Mucosa of gallbladder (tissue), 1 donor: ENCODE results near the gene SP7. TPM values are rescaled to one million over a fixed set of nuclear protein-coding genes. Genes with fewer than 3 reads are reported as not detected.
"Not testable (repeated sequence)": the region's sequence is repeated elsewhere in the genome, so short reads cannot be mapped to it uniquely, and the experiment has no call there.

Experiments
- DNase-seq: peaks from one replicate; pipeline ENCODE4 v3.0.0-alpha.2; 2020; ENCODE audit warnings: low spot score
- total RNA-seq: library from RNA; stranded (reverse); gene quantifications from one replicate; pipeline ENCODE4 v1.2.1, GENCODE V29; 2021
- donor health status: DM: no; HTN: no; CAD: no.

SP7 gene
- total RNA-seq, 1 donor from 2014 or later: not detected

DNA sequence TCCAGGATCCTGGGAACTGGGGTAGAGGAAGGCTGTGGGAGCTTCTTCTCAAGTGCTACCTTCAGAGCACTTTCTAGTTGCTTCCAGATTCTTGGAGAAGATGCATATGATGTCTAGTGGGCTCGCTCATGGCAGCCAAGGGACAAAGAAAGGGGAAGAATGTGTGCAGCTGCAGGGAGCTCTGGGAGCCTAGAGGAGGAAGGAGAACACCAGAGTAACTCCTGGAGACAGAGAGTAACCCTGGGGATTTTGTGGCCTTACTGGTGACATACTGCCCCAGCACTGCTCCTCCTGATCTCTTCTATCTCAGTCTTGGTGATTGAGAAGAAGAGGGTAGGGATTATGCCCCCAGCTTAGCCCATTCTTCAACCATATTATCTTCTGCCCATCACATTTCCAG, 10.3 kb upstream of the SP7 start:
- DNase-seq: no peak

DNA sequence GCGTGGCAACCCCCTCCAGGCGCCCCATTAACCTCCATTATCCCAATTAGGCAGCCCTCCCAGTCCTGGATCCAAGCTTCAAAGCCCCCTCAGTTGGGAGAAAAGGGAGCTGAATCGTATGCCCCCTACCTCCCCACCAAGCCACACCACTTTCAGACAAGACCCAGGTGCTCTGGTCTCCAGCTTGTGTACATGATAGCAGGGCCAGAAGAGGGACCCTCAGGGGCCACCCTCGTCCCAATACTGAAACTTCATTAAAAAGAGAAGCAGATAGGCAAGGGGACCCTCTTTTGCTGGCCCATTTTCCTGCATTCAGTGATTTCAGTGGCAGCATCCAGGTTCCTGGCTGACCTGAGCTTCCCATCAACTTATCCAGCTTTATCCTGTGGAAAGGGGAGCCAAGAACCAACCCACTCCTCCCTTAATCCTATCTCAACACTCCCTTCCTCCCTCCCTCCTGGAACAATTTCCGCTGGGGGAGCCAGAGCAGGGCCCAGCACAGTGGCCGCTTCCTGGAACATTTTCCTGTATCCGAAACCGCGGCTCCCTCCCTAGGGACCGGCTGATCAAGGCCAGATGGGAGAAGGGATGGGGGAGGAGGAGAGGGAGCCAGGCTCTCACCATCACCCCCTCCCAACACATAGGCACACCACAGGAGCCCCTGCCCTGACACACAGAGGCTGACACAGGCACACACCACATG, 9.5 kb upstream of the SP7 start:
- DNase-seq: no peak

DNA sequence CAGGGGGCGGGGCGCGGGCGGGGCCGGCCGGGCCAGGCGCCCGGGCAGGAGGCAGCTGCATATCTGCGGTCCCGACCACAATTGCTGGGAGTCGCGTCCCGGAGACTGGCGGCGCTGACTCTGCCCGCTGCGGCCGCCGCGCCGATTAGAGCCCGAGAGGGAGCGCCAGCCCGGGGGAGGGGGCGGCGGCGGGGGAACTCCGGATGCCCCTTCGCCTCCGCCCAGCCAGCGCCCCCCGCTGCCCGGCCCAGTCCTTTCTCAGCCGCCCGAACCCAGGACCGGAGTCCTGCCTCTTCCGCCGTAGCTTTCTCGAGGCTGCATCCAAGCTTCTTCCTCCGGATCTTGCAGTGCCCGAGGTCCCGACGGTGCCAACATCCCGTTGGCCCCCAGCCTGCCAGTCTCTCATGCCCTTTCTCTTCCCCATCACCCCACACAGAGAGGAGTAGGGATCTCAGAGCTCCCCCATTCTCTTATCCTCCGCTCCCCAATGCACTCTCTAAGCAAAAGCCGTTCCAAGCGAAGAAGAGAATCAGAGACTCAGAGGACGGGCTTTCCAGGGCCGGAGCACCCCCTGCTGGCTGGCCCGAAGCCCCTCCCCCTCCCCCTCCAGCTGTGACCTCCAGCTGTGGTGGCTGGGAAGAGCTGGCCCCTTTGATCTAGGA, 8.8 kb upstream of the SP7 start:
- peak; percentile 69 for DNase-seq

DNA sequence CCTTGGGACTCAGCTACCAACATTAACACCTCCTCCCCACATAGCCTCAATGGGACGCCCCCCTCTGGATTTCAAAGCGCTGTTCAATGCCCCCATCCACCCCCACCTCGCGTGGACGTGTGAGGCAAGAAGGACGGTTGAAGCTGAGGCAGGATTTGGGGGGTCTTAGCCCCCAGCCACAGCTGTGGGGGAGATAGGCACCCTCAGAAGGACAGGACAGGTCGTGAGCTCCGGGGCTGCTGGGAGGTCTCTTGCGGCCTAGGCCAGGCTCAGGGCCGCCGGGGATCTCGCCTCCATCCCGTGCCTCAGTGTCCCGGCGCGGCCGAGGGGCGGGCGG, 8.3 kb upstream of the SP7 start:
- no peak for DNase-seq

DNA sequence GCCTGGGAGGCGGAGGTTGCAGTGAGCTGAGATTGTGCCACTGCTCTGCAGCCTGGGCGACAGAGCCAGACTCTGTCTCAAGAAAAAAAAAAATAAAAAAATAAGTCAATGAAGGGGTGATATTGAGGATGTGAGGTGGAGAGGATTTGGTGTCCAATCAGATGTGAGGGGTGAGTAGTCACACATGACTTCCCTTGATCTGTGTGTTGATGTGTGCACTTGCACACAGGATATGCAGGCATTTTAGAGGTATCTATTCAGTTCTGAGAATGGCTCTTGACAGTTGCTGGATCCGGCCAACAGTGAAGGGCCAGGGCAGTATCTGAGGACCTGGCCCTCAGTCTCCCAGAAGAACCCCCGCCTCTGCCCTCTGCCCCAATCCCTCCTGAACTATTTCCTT, 7.8 kb upstream of the SP7 start:
- no peak for DNase-seq

DNA sequence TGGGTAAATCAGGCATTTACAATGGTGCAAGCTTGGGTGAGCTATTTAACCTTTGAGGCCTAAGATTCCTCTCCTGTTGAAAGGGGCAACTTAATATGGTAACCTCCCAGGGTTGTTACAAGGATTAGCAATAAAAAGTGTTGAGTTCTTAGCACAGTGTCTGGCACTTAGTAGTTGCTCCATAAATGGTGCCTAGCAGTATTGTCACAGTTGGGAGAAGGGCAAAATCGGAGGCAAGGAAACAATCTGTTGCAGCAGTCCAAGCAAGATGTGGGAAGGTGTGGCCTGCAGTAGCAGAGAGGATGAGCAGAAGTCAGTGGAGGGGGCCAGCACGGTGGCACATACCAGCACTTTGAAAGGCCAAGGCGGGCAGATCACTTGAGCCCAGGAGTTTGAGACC, 7.3 kb upstream of the SP7 start:
- no peak for DNase-seq

DNA sequence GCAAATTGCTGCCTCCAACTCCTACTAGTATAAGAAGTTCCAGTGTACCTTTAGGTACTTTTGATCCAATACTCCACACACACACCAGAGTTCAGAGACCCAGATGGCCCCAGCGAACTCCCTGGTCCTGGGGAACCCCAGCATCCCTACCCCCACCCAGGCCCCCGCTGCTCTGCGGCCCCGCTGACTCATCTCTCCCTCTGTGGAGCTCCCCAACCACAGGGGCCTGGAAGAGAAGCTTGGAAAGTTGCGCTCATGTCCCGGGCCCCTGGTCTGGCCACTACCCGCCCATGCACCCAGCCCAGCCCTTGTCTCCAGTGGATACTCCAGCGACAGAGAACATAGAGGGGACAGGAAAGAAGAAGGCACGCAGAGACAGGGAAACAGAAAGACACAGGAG, 4.2 kb upstream of the SP7 start:
- no peak for DNase-seq

DNA sequence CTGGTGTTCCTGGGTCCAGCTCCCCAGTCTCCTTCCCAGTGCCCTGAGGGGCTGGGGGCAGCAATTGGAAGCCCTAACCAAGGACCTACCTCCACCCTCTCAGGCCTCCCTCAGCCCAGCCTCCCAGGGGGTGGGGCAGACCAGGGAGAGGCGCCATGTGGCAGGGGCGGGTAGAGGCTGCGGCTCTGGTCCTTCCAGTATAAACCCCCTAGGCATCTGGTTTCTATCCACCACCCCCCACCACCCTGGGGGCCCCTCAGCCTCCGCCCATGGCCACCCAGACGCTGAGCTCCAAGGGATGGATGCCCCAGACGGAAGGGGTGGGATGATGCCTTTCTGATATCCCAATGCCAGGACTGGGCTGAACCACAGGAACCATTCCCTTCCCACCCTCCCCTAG, 2.8 kb upstream of the SP7 start:
- DNase-seq: no peak

DNA sequence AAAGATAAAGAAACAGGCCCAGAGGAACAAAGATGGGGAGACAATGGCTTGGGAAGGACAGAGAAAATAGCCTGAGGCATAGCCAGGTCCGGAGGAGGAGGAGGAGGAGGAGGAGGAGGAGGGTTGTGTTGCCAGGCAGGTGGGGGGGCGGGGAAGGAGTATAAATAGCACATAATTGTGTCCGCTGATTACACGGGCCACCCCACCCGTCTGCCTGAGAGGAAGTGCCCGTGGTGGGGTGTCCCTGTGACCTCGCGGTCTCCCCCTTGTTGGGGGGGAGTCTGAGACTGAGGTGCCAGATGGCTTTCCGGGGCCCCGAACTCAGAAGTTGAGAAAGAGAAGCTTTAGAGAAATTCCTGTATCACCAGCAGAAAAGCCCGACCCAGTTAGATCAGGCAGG, 1.9 kb upstream of the SP7 start:
- no peak for DNase-seq

DNA sequence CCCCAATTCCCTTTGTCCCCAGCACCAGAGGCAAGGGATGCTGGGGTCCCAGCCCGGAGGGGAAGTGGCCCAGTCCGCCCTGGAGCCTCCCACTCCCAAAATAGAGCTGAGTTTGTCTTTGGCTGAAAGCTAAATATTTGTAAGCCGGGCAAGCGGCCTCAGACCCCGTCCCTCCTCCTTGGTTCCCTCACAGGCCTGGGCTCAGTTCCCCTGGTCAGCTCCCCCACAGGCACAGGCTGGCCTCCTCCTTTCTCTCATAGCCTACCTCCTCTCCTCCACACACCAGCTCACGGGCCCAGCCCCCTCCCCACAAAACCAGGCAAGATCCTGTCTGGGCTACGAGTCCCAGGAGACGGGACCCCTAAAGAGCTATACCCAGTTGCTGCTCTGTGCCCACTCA, 1.3 kb downstream of the SP7 start:
- no peak for DNase-seq

DNA sequence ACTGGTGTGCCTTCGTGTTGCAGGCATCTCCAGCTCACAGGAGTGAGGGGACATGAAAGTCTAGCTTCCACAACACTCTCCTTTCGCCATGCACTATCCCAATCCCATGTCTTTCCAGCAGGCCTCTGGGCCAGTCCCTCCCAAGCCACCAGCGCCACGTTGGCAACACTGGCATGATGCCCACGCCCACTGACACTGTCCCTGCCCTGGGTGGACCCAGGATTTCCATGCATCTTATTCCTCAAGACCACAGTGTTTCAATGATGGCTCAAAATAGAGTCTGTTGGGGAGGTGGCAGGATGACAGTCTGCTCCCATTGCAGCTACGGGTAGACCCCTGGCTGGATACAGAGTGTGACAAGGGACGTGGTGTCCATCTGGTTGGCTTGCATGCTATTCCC, 2.3 kb downstream of the SP7 start:
- no peak for DNase-seq

DNA sequence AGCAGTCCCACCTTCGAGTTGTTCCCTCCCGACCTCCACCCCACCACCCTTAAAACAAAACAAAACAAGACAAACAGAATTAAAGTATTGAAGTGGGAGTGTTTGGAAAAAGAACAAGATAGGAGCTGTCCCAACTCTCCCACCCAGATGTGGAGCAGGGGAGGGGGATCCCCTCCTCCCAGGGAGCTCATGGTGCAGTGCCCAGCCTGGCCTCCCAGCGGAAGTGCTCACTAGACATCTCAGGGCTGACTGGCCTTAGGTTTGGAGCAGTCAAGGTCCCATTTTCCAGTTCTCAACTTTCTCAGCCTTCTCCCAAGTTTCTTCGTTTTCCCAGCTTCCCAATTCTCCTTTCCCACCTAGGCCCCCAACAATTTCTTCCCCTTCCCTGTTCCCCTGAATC, 2.9 kb downstream of the SP7 start:
- no peak for DNase-seq

DNA sequence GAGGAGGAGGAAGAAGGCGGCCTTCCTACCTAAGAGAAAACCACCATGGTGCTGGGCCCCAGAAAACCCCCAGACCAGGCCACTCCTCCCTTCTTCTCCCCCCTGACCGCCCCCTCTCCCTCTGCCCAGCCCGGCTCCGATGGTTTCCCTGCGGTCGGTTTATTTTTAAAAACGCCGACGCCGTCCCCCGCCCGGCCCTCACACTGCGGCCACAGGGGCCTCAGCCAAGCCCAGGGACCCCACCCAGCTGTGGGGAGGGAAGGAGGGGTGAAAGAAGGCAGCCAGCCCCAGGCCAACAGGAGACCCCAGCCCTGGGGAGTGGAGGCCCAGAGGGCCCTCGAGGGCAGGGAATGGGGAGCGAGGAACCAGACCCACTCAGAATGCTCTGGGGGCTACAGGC, 3.4 kb downstream of the SP7 start:
- no peak for DNase-seq

DNA sequence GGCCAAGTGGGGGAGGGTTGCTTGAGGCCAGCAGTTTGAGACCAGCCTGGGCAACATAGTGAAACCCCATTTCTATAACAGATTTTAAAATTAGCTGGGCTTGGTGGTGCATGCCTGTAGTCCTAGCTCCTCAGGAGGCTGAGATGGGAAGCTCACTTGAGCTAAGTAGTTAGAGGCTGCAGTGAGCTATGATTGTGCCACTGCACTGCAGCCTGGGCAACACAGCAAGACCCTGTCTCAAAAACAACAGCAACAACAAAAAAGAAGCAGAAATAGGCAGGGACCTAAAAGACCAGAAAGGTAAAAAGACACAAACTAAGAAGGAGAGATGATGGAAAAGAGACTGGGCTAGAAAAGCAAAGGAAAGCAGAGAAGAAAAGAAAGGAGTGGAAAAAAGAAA, 3.8 kb downstream of the SP7 start:
- not testable (repeated sequence) for DNase-seq

DNA sequence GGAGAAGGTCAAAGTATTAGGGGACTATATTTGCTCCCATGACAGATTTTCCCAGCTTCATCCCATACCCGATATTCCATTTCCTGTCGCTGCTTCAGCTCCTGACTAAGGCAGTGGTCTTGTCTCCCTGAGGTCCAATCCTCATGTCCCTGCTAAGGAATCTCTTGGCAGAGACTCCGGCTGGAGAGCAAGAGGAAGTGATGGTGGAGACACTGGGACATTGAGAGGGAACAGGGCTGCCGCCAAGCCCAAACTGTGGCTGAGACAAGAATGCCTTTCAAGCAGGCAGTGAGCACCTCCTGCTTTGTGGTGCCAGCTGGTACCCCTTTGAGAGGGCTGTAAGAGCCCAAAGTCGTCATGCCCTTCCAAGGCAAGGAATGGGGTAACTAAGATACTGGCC, 5.5 kb downstream of the SP7 start:
- no peak for DNase-seq

DNA sequence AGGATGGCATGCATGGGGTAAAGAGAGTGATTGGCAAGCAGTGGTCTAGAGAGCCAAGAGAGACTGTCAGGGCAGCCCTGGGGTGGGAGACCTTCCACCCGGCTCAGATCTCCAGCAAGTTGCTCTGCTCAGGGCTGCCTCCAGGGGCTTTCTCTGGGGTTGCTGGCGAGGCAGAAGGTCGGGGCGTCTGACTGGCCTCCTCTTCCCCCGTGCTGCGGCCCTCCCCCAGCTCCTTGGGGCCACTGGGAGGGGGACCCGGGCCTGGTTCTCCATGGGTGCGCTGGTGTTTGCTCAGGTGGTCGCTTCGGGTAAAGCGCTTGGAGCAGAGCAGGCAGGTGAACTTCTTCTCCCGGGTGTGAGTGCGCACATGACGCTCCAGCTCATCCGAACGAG, 8.1 kb downstream of the SP7 start:
- DNase-seq: no peak

DNA sequence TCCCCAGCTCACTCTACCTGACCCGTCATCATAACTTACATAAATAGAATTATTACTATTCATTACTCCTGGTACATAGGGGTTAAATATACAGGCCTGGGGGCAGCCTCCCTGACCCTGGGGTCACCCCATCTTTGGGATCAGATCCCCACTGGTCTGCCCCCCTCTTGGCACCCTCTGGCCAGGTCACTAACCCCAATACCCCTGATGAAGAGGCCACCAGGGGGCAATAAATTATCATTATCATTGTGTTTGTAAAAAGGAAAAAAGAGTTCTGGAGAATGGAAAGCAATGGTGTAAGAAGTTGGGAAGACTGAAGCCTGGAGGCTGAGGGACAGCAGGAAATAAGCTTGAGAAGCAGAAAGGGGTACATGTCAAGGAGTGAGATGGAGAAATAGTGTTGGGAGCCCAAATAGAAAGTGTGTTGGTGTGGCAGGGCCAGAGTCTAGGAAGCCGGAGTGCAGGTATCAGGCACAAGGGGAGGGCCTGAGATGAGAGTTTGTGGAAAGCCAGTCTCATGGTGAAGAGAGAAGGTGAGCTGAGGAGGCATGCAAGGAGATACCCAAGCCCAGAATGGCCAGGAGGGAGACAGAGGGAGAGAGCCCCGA, 8.6 kb downstream of the SP7 start:
- DNase-seq: no peak

DNA sequence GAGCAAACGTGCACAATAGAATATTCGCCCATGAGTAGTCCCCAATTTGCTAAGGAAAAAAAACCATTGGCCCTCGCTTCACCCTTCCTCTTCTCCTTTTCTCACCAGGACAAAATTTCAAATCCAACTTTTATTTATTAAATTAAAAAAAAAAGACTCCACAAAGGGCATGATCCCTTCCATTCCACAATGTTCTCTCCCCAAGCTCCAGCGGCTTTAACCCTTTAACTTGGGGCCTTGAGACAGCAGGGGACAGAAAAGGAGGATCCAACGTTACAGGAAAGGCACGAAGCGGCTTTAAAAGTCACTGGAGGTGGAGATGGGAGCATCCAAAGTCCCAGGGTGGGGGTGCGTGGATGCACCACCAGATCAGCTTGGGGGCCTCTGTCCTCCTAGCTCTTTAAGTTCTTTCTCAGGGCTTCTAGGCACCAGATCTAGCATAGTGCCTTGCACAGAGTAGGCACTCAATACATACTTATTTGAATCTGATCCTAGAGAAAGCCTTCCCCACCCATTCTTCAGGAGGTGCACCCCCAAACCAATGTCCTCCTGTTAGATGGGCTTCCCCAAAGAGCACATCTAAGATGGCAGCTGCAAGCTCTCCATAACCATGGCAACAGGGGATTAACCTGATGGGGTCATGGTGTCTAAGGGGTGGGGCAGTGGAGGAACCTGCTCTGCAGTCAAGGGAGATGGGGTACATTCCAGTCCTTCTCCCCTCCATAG, 9.5 kb downstream of the SP7 start:
- no peak for DNase-seq

DNA sequence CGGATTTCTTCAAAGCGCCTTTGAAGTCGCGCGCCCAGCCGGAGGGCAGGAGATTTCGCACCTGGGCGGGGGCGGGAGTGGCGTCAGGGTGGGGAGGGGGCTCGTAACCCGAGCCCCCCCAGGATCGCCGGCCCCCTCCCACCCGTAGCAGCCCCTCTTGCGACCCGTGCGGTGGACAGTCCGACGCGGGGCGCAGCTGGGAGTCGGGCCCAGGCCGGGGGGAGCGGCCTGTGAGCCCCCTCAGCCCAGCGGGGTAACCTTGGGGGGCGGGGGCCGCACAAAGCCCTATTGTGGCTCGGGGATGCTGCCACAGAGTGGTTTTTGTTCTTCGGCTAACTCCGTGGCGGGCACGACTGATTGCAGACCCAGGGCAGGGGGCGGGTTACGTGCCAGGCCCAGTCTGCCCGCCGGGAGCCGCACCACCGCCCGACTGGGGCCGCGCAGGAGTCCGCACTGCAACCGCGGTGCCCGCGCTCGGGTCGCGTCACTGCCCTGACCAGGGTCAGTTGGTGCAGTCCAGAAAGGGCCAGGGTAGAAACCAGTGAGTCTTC, 10.6 kb downstream of the SP7 start:
- DNase-seq: peak; percentile 14

DNA sequence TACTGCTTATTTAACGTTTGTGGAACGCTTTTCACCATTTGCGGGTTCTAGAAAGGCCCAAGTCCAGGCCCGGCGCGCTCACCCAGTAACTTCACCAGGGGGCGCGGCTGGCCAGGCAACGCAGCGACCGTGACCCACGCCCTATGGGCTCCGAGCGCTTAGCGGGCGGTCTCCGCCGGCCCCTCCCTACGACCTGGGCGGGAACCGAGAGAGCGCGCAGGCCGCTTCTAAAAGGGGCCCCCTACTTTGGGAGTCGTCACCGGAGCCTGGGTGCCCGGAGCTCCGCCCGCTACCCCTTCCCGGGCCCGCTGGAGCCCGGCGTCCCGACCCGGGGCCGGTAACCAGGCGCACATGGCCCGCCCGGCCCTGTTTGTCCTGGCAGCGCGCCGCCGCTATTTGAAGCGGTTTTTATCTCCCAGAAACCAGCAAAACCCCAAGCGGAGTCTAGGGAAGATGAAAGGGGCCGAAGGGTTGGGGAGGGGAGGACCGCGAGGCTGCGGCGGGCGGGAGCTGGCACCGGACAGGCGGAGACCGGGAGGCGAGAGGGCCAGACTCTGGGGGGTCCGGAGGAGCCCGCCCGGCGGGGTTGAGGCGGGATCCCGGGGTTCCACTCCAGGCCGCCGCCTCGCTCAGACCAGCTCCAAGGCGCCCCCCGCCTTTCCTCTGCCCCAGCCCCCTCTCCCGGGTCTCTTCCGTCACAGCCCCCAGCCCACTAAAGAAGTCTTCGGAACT, 11.2 kb downstream of the SP7 start:
- peak; percentile 90 for DNase-seq

DNA sequence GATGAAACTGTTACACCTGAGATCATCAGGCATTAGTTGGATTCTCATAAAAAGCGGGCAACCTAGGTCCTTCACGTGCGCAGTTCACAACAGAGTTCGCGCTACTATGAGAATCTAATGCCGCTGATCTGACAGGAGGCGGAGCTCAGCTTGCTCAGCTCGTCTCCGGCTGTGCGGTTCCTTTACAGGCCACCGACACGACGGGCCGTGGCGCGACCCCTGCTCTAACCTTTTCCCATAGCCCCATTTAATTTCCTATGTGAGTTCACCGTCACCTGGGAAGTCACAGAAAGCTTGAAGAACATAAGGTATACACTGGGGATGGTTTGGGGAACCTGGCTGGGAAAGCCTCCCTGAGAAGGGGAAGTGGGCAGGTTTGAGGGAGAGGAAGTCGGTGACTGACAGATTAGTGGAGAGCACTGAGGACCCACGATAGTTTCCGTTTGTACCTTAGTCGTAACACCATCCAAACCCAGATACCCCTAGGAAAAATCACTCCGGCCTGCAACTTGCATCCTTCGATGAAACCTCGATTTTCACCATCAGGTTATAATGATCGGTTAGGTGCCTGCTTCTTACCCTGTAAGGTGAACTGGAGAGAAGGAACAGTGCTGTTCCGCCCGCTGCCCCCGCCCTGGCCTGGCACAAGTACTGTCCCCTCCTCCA, 11.9 kb downstream of the SP7 start:
- peak; percentile 20 for DNase-seq
